ENCODE results near the gene TEX26. TPM values are rescaled to one million over a fixed set of nuclear protein-coding genes. Genes with fewer than 3 reads are reported as not detected.

Gene TEX26
- total and polyA plus RNA-seq, 9 of the 15 experiments (the other 6 are each of a cell fraction or from before 2014, with no cell fraction given) = not detected

DNA sequence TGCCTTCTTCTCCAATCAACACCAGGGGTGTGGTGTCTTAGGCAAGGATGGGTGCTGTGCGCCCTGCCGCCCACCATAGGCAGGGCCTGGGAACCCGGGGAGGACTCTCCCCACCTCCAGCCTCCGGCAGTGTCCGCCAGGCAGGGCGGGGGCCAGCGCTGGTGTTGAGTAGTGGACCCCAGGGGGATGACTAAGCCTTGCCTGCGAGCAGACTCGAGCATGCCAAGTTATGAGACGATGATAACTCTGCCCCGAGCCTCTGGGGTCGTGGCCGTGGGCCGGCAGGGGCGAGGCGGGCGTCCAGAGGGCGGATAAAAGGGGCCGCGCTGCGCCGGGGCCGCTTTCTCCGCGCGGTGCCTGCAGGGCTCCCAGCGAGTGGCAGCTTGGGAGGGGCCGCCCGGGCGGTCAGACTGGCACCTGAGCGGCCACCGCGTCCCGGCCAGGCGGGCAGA lies 26.5 kb upstream of the TEX26 start, which contains the start of gene MEDAG:
Gene MEDAG (plus strand): TSS at position 340 of the 452 bp plus-strand sequence. CDS start 245 bp downstream, outside the sequence.
- Histone ChIP-seq H4K20me1 (replicated peaks; ENCODE audit: control insufficient read depth, insufficient read depth, low read length) (no peaks in the 10 kb centered on the region), H3K27ac (ENCODE audit: extremely low read depth, low read depth, low read length) (no peak within 1 kb of the TSS), H3K9me3 (replicated peaks; ENCODE audit: control insufficient read depth, insufficient read depth, low read depth, low read length) (no peaks in the 10 kb centered on the region), H3K27me3 (ENCODE audit: control insufficient read depth in 2 of 2, insufficient read depth in 2 of 2, low read length in 2 of 2) (peaks cover 0 to 14% of the 10 kb centered on the region in 2 experiments; a peak in 2 of 5 replicates), H3K79me2 (ENCODE audit: control insufficient read depth, insufficient read depth, low read length) (no peaks in the 10 kb centered on the region), H3K4me3 (no peak within 1 kb of the TSS), H3K4me2 (ENCODE audit: insufficient read depth, low read length) (no peak within 1 kb of the TSS), H3K36me3 (ENCODE audit: control insufficient read depth, insufficient read depth, low read length) (no peaks in the 10 kb centered on the region), H3K9ac (ENCODE audit: insufficient read depth in 1 of 2, low read depth in 2 of 2, low read length in 2 of 2) (no peak within 1 kb of the TSS), H3K9me1 (ENCODE audit: control insufficient read depth, insufficient read depth, low read length) (no peaks in the 10 kb centered on the region), H2AFZ (ENCODE audit: low read depth, low read length) (no peak within 1 kb of the TSS), H3K4me1 (replicated peaks in 1 of 2; ENCODE audit: control insufficient read depth in 2 of 2, insufficient read depth in 2 of 2, low read length in 2 of 2) (no peaks in the 10 kb centered on the region; a peak in 1 of 5 replicates)
- intact Hi-C loops (cut with micrococcal nuclease) = no loop called here
- DNase-seq (ENCODE audit: extremely low read depth in 1 of 4, low spot score in 3 of 4) (no peak), ATAC-seq (no peak), FAIRE-seq (no peak)
- CTCF ChIA-PET (ENCODE audit: low intra/inter-chr PET ratio) = no interaction called here
- WGBS (ENCODE audit: insufficient coverage, low coverage, missing lambda C conversion rate) = 2% methylated on average over 14 of the region's 35 CpGs
- TF ChIP-seq ZBTB7A (IDR thresholded peaks at IDR 0.05; ENCODE audit: borderline replicate concordance, control insufficient read depth, low read depth, low read length) (no peak), CBFB (CRISPR knock-in tag; IDR thresholded peaks at IDR 0.05) (no peak), ZZZ3 (IDR thresholded peaks at IDR 0.05) (no peak), E2F3 (CRISPR knock-in tag; IDR thresholded peaks at IDR 0.05) (no peak), ETV6 (IDR thresholded peaks at IDR 0.05; ENCODE audit: borderline replicate concordance in 1 of 2, low read depth in 2 of 2, low read length in 1 of 2) (no peak), ETV6 (CRISPR knock-in tag; IDR thresholded peaks at IDR 0.05; ENCODE audit: borderline replicate concordance) (no peak), ZNF436 (CRISPR knock-in tag; IDR thresholded peaks at IDR 0.05) (no peak), ZNF668 (CRISPR knock-in tag; IDR thresholded peaks at IDR 0.05) (no peak), HOMEZ (CRISPR knock-in tag; IDR thresholded peaks at IDR 0.05) (no peak), POLR3G (IDR thresholded peaks at IDR 0.05; ENCODE audit: extremely low read depth, insufficient read length, insufficient replicate concordance) (no peak), CBX5 (IDR thresholded peaks at IDR 0.05; ENCODE audit: borderline replicate concordance, low read depth) (no peak), KLF10 (CRISPR knock-in tag; IDR thresholded peaks at IDR 0.05) (no peak)
- TF ChIP-seq, protein P1, sequence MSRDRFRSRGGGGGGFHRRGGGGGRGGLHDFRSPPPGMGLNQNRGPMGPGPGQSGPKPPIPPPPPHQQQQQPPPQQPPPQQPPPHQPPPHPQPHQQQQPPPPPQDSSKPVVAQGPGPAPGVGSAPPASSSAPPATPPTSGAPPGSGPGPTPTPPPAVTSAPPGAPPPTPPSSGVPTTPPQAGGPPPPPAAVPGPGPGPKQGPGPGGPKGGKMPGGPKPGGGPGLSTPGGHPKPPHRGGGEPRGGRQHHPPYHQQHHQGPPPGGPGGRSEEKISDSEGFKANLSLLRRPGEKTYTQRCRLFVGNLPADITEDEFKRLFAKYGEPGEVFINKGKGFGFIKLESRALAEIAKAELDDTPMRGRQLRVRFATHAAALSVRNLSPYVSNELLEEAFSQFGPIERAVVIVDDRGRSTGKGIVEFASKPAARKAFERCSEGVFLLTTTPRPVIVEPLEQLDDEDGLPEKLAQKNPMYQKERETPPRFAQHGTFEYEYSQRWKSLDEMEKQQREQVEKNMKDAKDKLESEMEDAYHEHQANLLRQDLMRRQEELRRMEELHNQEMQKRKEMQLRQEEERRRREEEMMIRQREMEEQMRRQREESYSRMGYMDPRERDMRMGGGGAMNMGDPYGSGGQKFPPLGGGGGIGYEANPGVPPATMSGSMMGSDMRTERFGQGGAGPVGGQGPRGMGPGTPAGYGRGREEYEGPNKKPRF (IDR thresholded peaks at IDR 0.05; ENCODE audit: low read depth, low read length) = no peak
- in situ Hi-C loops (cut with MboI) = no loop called here
- POLR2A ChIA-PET = no interaction called here
- no TSS peak for BruUV-seq (replicated peaks)

Data from K562 (cell line).